Colonic mucosa (tissue), 4 donors: ENCODE data around the gene HOMER2. TPM values are rescaled to one million over a fixed set of nuclear protein-coding genes. Genes with fewer than 3 reads are reported as not detected.

Experiments used
- DNase-seq: peaks from one replicate; pipeline ENCODE4 v3.0.0-alpha.2; 2020
- H3K27ac ChIP-seq: fragments of 200-600 bp; one replicate; pipeline ENCODE4 v1.8.0; 2021
- H3K27me3 ChIP-seq: fragments of 200-600 bp; one replicate; pipeline ENCODE4 v1.8.0; 2021
- H3K36me3 ChIP-seq: fragments of 200-600 bp; one replicate; pipeline ENCODE4 v1.8.0; 2021
- H3K4me1 ChIP-seq: fragments of 200-600 bp; one replicate; pipeline ENCODE4 v1.8.0; 2021; ENCODE audit warnings: mild to moderate bottlenecking
- H3K4me3 ChIP-seq: fragments of 200-600 bp; one replicate; pipeline ENCODE4 v1.8.0; 2021
- H3K9ac ChIP-seq, 2 donors: one replicate each; pipeline ENCODE4 v1.7.0; 2013; ENCODE audit warnings: control low read depth in 2 of 2, low read depth in 2 of 2, low read length in 2 of 2
- H3K9me3 ChIP-seq: fragments of 200-600 bp; one replicate; pipeline ENCODE4 v1.8.0; 2021
- CTCF ChIP-seq: fragments of 200-600 bp; IDR thresholded peaks from one replicate; pipeline ENCODE4 v1.8.0; 2022; ENCODE audit warnings: antibody characterized with exemption, mild to moderate bottlenecking
- intact Hi-C: fragments of 100-400 bp; cut with DNase I; formaldehyde crosslinking; loops from one replicate; pipeline ENCODE4 v1.14.1; 2022
- total RNA-seq, 2 donors: library from RNA; stranded (reverse); fragmentation: NEBNext Ultra II Directional in 1 of 2; extraction: Animal tissue kit (Norgen Biotek cat#: 25700) in 1 of 2; gene quantifications; one replicate each; pipeline ENCODE4 v1.2.1, GENCODE V29; 2021
- donor health status: healthy.
- donor health status: DM: no; HTN: no; CAD: no.
- donor health status: DM: no; HTN: no; CAD: no.

Gene HOMER2
- total RNA-seq, 2 donors from 2014 or later: 2.4 to 3.1 TPM

DNA sequence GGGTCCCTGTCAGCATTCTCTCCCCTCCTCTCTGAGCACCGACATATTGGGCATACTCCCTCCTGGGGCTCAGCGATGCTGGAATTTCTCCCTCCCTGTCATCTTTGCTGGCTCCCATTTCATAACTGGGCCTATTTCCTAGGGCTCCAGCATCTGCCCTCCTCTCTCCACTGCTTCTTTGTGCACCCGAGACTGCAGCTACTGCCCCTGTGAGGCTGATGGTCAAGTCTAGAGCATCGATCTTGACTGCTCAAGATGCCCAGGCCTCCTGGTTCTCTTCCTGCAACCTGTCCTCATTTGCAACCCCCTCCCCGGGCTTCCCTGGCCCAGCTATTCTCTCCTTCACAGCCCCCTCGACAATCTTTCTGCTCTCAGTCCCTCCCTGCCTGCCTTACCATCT lies 89.6 kb downstream of the HOMER2 start:
- Histone ChIP-seq H3K9ac (no peak overlapping the region), H3K27ac (no peak overlapping the region), H3K27me3 (no peaks in the 10 kb centered on the region), H3K4me1 (no peaks in the 10 kb centered on the region), H3K4me3 (no peak overlapping the region), H3K9me3 (no peaks in the 10 kb centered on the region), H3K36me3 (no peaks in the 10 kb centered on the region)
- no peak for TF ChIP-seq CTCF
- intact Hi-C loops: no loop called here
- peak; percentile 9 for DNase-seq

GRCh38 chr15:82858932-82859331 lies 93.6 kb downstream of the HOMER2 start:
- Histone ChIP-seq H3K4me1 (no peaks in the 10 kb centered on the region), H3K9me3 (no peaks in the 10 kb centered on the region), H3K27ac (no peak overlapping the region), H3K27me3 (no peaks in the 10 kb centered on the region), H3K36me3 (no peaks in the 10 kb centered on the region), H3K9ac (no peak overlapping the region), H3K4me3 (no peak overlapping the region)
- no peak for TF ChIP-seq CTCF
- intact Hi-C loops: no loop called here
- DNase-seq: no peak

- H3K36me3 ChIP-seq: no peaks in the 10 kb centered on the region
- no peak overlapping the region for H3K4me3 ChIP-seq
- no peaks in the 10 kb centered on the region for H3K4me1 ChIP-seq
- no peaks in the 10 kb centered on the region for H3K9me3 ChIP-seq
- no peak overlapping the region for H3K27ac ChIP-seq
- TF ChIP-seq CTCF: no peak
- no peak for DNase-seq
- intact Hi-C loops: no loop called here
- no peak overlapping the region for H3K9ac ChIP-seq
- no peaks in the 10 kb centered on the region for H3K27me3 ChIP-seq
Observed at GRCh38 chr15:82856397-82857170, 95.9 kb downstream of the HOMER2 start.

- Histone ChIP-seq H3K9ac (no peak overlapping the region), H3K4me1 (no peaks in the 10 kb centered on the region), H3K9me3 (no peaks in the 10 kb centered on the region), H3K27ac (no peak overlapping the region), H3K36me3 (no peaks in the 10 kb centered on the region), H3K4me3 (no peak overlapping the region), H3K27me3 (no peaks in the 10 kb centered on the region)
- TF ChIP-seq CTCF: no peak
- intact Hi-C loops: no loop called here
- DNase-seq: no peak
Observed at GRCh38 chr15:82855286-82856100, 97.0 kb downstream of the HOMER2 start.

GRCh38 chr15:82854554-82854953 lies 98.0 kb downstream of the HOMER2 start:
- H3K4me1 ChIP-seq: no peaks in the 10 kb centered on the region
- no peak overlapping the region for H3K9ac ChIP-seq
- DNase-seq: no peak
- no peak overlapping the region for H3K27ac ChIP-seq
- no peak overlapping the region for H3K4me3 ChIP-seq
- no peaks in the 10 kb centered on the region for H3K36me3 ChIP-seq
- no peaks in the 10 kb centered on the region for H3K9me3 ChIP-seq
- TF ChIP-seq CTCF: no peak
- intact Hi-C loops: no loop called here
- no peaks in the 10 kb centered on the region for H3K27me3 ChIP-seq
